ENCODE data around the gene CIITA.

CIITA gene

GRCh38 chr16:10942352-10943063, 65.5 kb downstream of the CIITA start, which contains the start of gene DEXI:
DEXI (minus strand) TSS chr16:10942468; CDS start chr16:10942005, 463 bp downstream.
- TF ChIP-seq CTCF (conservative IDR thresholded peaks at IDR 0.05) = no peak
- peak within 1 kb of the TSS; percentile 55 for H3K27ac ChIP-seq

GRCh38 chr16:10943064-10943353, 66.0 kb downstream of the CIITA start:
- peak overlapping the region; percentile 55; the same call in 1 of the 2 replicates for H3K27ac ChIP-seq
- TF ChIP-seq CTCF (conservative IDR thresholded peaks at IDR 0.05) = no peak

GRCh38 chr16:10944249-10945064, 67.5 kb downstream of the CIITA start, which contains the start of gene CLEC16A:
CLEC16A (plus strand) TSS chr16:10944564; CDS start chr16:10944718, 154 bp downstream.
- H3K27ac ChIP-seq = peak within 1 kb of the TSS; percentile 61; the same call in 1 of the 2 replicates
- no peak for TF ChIP-seq CTCF (conservative IDR thresholded peaks at IDR 0.05)

GRCh38 chr16:10945065-10945787, 68.2 kb downstream of the CIITA start:
- TF ChIP-seq CTCF (conservative IDR thresholded peaks at IDR 0.05) = no peak
- peak overlapping the region; percentile 61; the same call in 1 of the 2 replicates for H3K27ac ChIP-seq

GRCh38 chr16:10946308-10946707, 69.3 kb downstream of the CIITA start:
- H3K27ac ChIP-seq = no peak overlapping the region
- no peak for TF ChIP-seq CTCF (conservative IDR thresholded peaks at IDR 0.05)

- H3K27ac ChIP-seq = no peak overlapping the region
Observed at GRCh38 chr16:10947211-10947787, 70.3 kb downstream of the CIITA start.

More at GRCh38 chr16:10947211-10947787, 70.3 kb downstream of the CIITA start:
- no peak for TF ChIP-seq CTCF (conservative IDR thresholded peaks at IDR 0.05)

Data from VCaP (cell line).